Activated naive CD4-positive, alpha-beta T cell treated with anti-CD3 and anti-CD28 coated beads, Interleukin-2, amount 50 U/mL, for 24 hours (primary cell): Measurements from ENCODE around the gene ANGPTL1.
"Not testable (repeated sequence)": the region's sequence is repeated elsewhere in the genome, so short reads cannot be mapped to it uniquely, and the experiment has no call there.

ENCODE experiments used
- H3K27ac Mint-ChIP-seq: one replicate; pipeline ENCODE4 v1.8.0; 2021; ENCODE audit warnings: mild to moderate bottlenecking, mixed read lengths
- H3K27me3 Mint-ChIP-seq: one replicate; pipeline ENCODE4 v1.8.0; 2021; ENCODE audit warnings: mixed read lengths
- H3K36me3 Mint-ChIP-seq: one replicate; pipeline ENCODE4 v1.8.0; 2021; ENCODE audit warnings: mixed read lengths
- H3K4me1 Mint-ChIP-seq: one replicate; pipeline ENCODE4 v1.8.0; 2021; ENCODE audit warnings: mixed read lengths
- H3K4me3 Mint-ChIP-seq: one replicate; pipeline ENCODE4 v1.8.0; 2021; ENCODE audit warnings: mild to moderate bottlenecking, mixed read lengths
- H3K9me3 Mint-ChIP-seq: one replicate; pipeline ENCODE4 v1.8.0; 2021; ENCODE audit warnings: mixed read lengths

The ANGPTL1 gene

GRCh38 chr1:178875936-178876335, 5.1 kb upstream of the ANGPTL1 start:
- Mint-ChIP-seq H3K9me3 (no peaks in the 10 kb centered on the region), H3K36me3 (peaks cover 12% of the 10 kb centered on the region), H3K4me3 (no peak overlapping the region), H3K27me3 (no peaks in the 10 kb centered on the region), H3K27ac (no peak overlapping the region), H3K4me1 (no peaks in the 10 kb centered on the region)

- Mint-ChIP-seq H3K27me3 (no peaks in the 10 kb centered on the region), H3K4me1 (no peaks in the 10 kb centered on the region), H3K36me3 (peaks cover 8% of the 10 kb centered on the region), H3K4me3 (no peak overlapping the region), H3K9me3 (no peaks in the 10 kb centered on the region), H3K27ac (no peak overlapping the region)
Measured at GRCh38 chr1:178874966-178875365, 4.1 kb upstream of the ANGPTL1 start.

GRCh38 chr1:178871551-178872320, 859 bp upstream of the ANGPTL1 start:
- Mint-ChIP-seq H3K4me1 (peaks cover 4% of the 10 kb centered on the region), H3K36me3 (peaks cover 10% of the 10 kb centered on the region), H3K9me3 (no peaks in the 10 kb centered on the region), H3K27ac (no peak overlapping the region), H3K27me3 (no peaks in the 10 kb centered on the region), H3K4me3 (no peak overlapping the region)

GRCh38 chr1:178870221-178870620, 656 bp downstream of the ANGPTL1 start:
- Mint-ChIP-seq H3K27ac (no peak overlapping the region), H3K9me3 (no peaks in the 10 kb centered on the region), H3K4me1 (peaks cover 4% of the 10 kb centered on the region), H3K36me3 (peaks cover 10% of the 10 kb centered on the region), H3K27me3 (no peaks in the 10 kb centered on the region), H3K4me3 (no peak overlapping the region)

GRCh38 chr1:178869119-178869697, 1.7 kb downstream of the ANGPTL1 start:
- no peak overlapping the region for H3K4me3 Mint-ChIP-seq
- no peaks in the 10 kb centered on the region for H3K9me3 Mint-ChIP-seq
- no peak overlapping the region for H3K27ac Mint-ChIP-seq
- peaks cover 10% of the 10 kb centered on the region for H3K36me3 Mint-ChIP-seq
- no peaks in the 10 kb centered on the region for H3K27me3 Mint-ChIP-seq
- H3K4me1 Mint-ChIP-seq: peaks cover 4% of the 10 kb centered on the region

- Mint-ChIP-seq H3K27me3 (no peaks in the 10 kb centered on the region), H3K4me1 (peaks cover 4% of the 10 kb centered on the region), H3K4me3 (no peak overlapping the region), H3K9me3 (no peaks in the 10 kb centered on the region), H3K27ac (no peak overlapping the region), H3K36me3 (peaks cover 10% of the 10 kb centered on the region)
Measured at GRCh38 chr1:178868706-178869105, 2.2 kb downstream of the ANGPTL1 start.

- H3K27me3 Mint-ChIP-seq: no peaks in the 10 kb centered on the region
- H3K36me3 Mint-ChIP-seq: peaks cover 10% of the 10 kb centered on the region
- peaks cover 4% of the 10 kb centered on the region for H3K4me1 Mint-ChIP-seq
- H3K9me3 Mint-ChIP-seq: no peaks in the 10 kb centered on the region
- no peak overlapping the region for H3K27ac Mint-ChIP-seq
- no peak overlapping the region for H3K4me3 Mint-ChIP-seq
Measured at GRCh38 chr1:178867670-178868069, 3.2 kb downstream of the ANGPTL1 start.

GRCh38 chr1:178864326-178864725, 6.6 kb downstream of the ANGPTL1 start:
- no peaks in the 10 kb centered on the region for H3K27me3 Mint-ChIP-seq
- peak overlapping the region; percentile 52 for H3K27ac Mint-ChIP-seq
- H3K4me3 Mint-ChIP-seq: no peak overlapping the region

GRCh38 chr1:178862864-178863263, 8.0 kb downstream of the ANGPTL1 start:
- Mint-ChIP-seq H3K27ac (no peak overlapping the region), H3K4me3 (no peak overlapping the region)

More at GRCh38 chr1:178864326-178864725, 6.6 kb downstream of the ANGPTL1 start:
- Mint-ChIP-seq H3K4me1 (peaks cover 4% of the 10 kb centered on the region), H3K9me3 (no peaks in the 10 kb centered on the region), H3K36me3 (peaks cover 17% of the 10 kb centered on the region)

GRCh38 chr1:178862416-178862815, 8.5 kb downstream of the ANGPTL1 start:
- no peak overlapping the region for H3K27ac Mint-ChIP-seq

More at GRCh38 chr1:178862864-178863263, 8.0 kb downstream of the ANGPTL1 start:
- Mint-ChIP-seq H3K4me1 (peaks cover 4% of the 10 kb centered on the region), H3K27me3 (no peaks in the 10 kb centered on the region), H3K36me3 (peaks cover 17% of the 10 kb centered on the region), H3K9me3 (no peaks in the 10 kb centered on the region)

GRCh38 chr1:178857126-178857525, 13.8 kb downstream of the ANGPTL1 start:
- Mint-ChIP-seq H3K36me3 (peaks cover 6% of the 10 kb centered on the region), H3K4me1 (no peaks in the 10 kb centered on the region), H3K27ac (no peak overlapping the region), H3K9me3 (no peaks in the 10 kb centered on the region), H3K4me3 (no peak overlapping the region), H3K27me3 (no peaks in the 10 kb centered on the region)

More at GRCh38 chr1:178862416-178862815, 8.5 kb downstream of the ANGPTL1 start:
- Mint-ChIP-seq H3K4me3 (no peak overlapping the region), H3K4me1 (no peaks in the 10 kb centered on the region), H3K36me3 (peaks cover 15% of the 10 kb centered on the region), H3K27me3 (no peaks in the 10 kb centered on the region), H3K9me3 (no peaks in the 10 kb centered on the region)

GRCh38 chr1:178849918-178850317, 21.0 kb downstream of the ANGPTL1 start:
- Mint-ChIP-seq H3K4me3 (no peak overlapping the region), H3K4me1 (no peaks in the 10 kb centered on the region), H3K27ac (no peak overlapping the region), H3K27me3 (no peaks in the 10 kb centered on the region), H3K9me3 (no peaks in the 10 kb centered on the region), H3K36me3 (peaks cover 2% of the 10 kb centered on the region)

- H3K9me3 Mint-ChIP-seq, H3K36me3 Mint-ChIP-seq, H3K4me3 Mint-ChIP-seq, H3K27ac Mint-ChIP-seq, H3K27me3 Mint-ChIP-seq, H3K4me1 Mint-ChIP-seq: not testable (repeated sequence)
Measured at GRCh38 chr1:178847919-178848318, 23.0 kb downstream of the ANGPTL1 start.

- H3K9me3 Mint-ChIP-seq: no peaks in the 10 kb centered on the region
- no peaks in the 10 kb centered on the region for H3K4me1 Mint-ChIP-seq
- H3K4me3 Mint-ChIP-seq: no peak overlapping the region
- peaks cover 2% of the 10 kb centered on the region for H3K36me3 Mint-ChIP-seq
- H3K27ac Mint-ChIP-seq: no peak overlapping the region
- no peaks in the 10 kb centered on the region for H3K27me3 Mint-ChIP-seq
Measured at GRCh38 chr1:178847396-178847849, 23.5 kb downstream of the ANGPTL1 start.

GRCh38 chr1:178846306-178846705, 24.6 kb downstream of the ANGPTL1 start:
- Mint-ChIP-seq H3K27ac (no peak overlapping the region), H3K9me3 (no peaks in the 10 kb centered on the region), H3K4me1 (no peaks in the 10 kb centered on the region), H3K27me3 (no peaks in the 10 kb centered on the region), H3K4me3 (no peak overlapping the region), H3K36me3 (peaks cover 2% of the 10 kb centered on the region)

GRCh38 chr1:178844436-178844835, 26.4 kb downstream of the ANGPTL1 start:
- Mint-ChIP-seq H3K4me3 (no peak overlapping the region), H3K4me1 (no peaks in the 10 kb centered on the region), H3K27me3 (no peaks in the 10 kb centered on the region), H3K9me3 (no peaks in the 10 kb centered on the region), H3K27ac (no peak overlapping the region), H3K36me3 (peaks cover 8% of the 10 kb centered on the region)
